ENCODE results near the gene DESI1. TPM values are rescaled to one million over a fixed set of nuclear protein-coding genes. Genes with fewer than 3 reads are reported as not detected.

DESI1 gene
- total and polyA plus RNA-seq, 2 of the 13 experiments (the other 11 are each of a cell fraction or from before 2014, with no cell fraction given): 21.6 to 29.2 TPM

- TF ChIP-seq ZNF773 (CRISPR knock-in tag; IDR thresholded peaks at IDR 0.05; ENCODE audit: borderline replicate concordance): peak; percentile 29; the same call in 1 of the 2 replicates
- no peak for TF ChIP-seq ZNF549 (CRISPR knock-in tag; IDR thresholded peaks at IDR 0.05)
- TF ChIP-seq HOXA5 (CRISPR knock-in tag; IDR thresholded peaks at IDR 0.05): no peak
- TF ChIP-seq HNF4A (CRISPR knock-in tag; IDR thresholded peaks at IDR 0.05): 0 out of 2 replicates have a peak, but pooled peaks have one; percentile 6
- TF ChIP-seq RARA (CRISPR knock-in tag; IDR thresholded peaks at IDR 0.05): peak; percentile 6; the same call in 1 of the 2 replicates
- TF ChIP-seq PRMT3 (CRISPR knock-in tag; IDR thresholded peaks at IDR 0.05; ENCODE audit: borderline replicate concordance, low read depth): no peak
- no peak for TF ChIP-seq HHEX (CRISPR knock-in tag; IDR thresholded peaks at IDR 0.05)
- peak; percentile 18 for TF ChIP-seq XRCC5 (optimal IDR thresholded peaks at IDR 0.05; ENCODE audit: low read length)
- TF ChIP-seq MLXIP (CRISPR knock-in tag; IDR thresholded peaks at IDR 0.05; ENCODE audit: borderline replicate concordance): no peak
- TF ChIP-seq KDM3A (CRISPR knock-in tag; IDR thresholded peaks at IDR 0.05; ENCODE audit: low read depth): no peak
- TF ChIP-seq ZNF224 (CRISPR knock-in tag; IDR thresholded peaks at IDR 0.05): no peak
- no peak for TF ChIP-seq PLRG1 (conservative IDR thresholded peaks at IDR 0.05)
- TF ChIP-seq TCF12 (IDR thresholded peaks at IDR 0.05): no peak
- TF ChIP-seq TCF12 (CRISPR knock-in tag; IDR thresholded peaks at IDR 0.05): peak; percentile 14; the same call in 1 of the 2 replicates
- no peak for TF ChIP-seq ZNF841 (CRISPR knock-in tag; IDR thresholded peaks at IDR 0.05; ENCODE audit: borderline replicate concordance)
- TF ChIP-seq ZMAT3 (CRISPR knock-in tag; conservative IDR thresholded peaks at IDR 0.05): 0 out of 2 replicates have a peak, but pooled peaks have one; percentile 58
- TF ChIP-seq POLR2AphosphoS2 (IDR thresholded peaks at IDR 0.05; ENCODE audit: low read depth, low read length): peak; percentile 71; the same call in 1 of the 2 replicates
- no peak for TF ChIP-seq RFX5 (IDR thresholded peaks at IDR 0.05; ENCODE audit: low read depth, low read length)
- no peak for TF ChIP-seq TERF1 (CRISPR knock-in tag; IDR thresholded peaks at IDR 0.05)
- no peak for TF ChIP-seq ZNF33A (CRISPR knock-in tag; IDR thresholded peaks at IDR 0.05; ENCODE audit: borderline replicate concordance)
- no peak for TF ChIP-seq TAF15 (IDR thresholded peaks at IDR 0.05; ENCODE audit: low read depth, low read length, poor library complexity, severe bottlenecking)
- TF ChIP-seq CENPBD1 (CRISPR knock-in tag; IDR thresholded peaks at IDR 0.05; ENCODE audit: borderline replicate concordance, low read depth): no peak; the same call in 1 of the 2 replicates
- TF ChIP-seq ZNF335 (CRISPR knock-in tag; IDR thresholded peaks at IDR 0.05): no peak
- TF ChIP-seq ZNF709 (CRISPR knock-in tag; IDR thresholded peaks at IDR 0.05): no peak; the same call in 1 of the 2 replicates
- TF ChIP-seq NCOA5 (CRISPR knock-in tag; IDR thresholded peaks at IDR 0.05): no peak
- peak; percentile 37; the same call in 1 of the 2 replicates for TF ChIP-seq SRF (IDR thresholded peaks at IDR 0.05; ENCODE audit: low read depth, low read length)
Measured at GRCh38 chr22:41589391-41590241, 31.2 kb downstream of the DESI1 start, which contains the start of gene PMM1 (continued).

Data from HepG2 (cell line).